Measurements from ENCODE around the gene EXOC2.

- TF ChIP-seq, protein P1, sequence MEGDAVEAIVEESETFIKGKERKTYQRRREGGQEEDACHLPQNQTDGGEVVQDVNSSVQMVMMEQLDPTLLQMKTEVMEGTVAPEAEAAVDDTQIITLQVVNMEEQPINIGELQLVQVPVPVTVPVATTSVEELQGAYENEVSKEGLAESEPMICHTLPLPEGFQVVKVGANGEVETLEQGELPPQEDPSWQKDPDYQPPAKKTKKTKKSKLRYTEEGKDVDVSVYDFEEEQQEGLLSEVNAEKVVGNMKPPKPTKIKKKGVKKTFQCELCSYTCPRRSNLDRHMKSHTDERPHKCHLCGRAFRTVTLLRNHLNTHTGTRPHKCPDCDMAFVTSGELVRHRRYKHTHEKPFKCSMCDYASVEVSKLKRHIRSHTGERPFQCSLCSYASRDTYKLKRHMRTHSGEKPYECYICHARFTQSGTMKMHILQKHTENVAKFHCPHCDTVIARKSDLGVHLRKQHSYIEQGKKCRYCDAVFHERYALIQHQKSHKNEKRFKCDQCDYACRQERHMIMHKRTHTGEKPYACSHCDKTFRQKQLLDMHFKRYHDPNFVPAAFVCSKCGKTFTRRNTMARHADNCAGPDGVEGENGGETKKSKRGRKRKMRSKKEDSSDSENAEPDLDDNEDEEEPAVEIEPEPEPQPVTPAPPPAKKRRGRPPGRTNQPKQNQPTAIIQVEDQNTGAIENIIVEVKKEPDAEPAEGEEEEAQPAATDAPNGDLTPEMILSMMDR (IDR thresholded peaks at IDR 0.05): no peak
- TF ChIP-seq EZH2 (IDR thresholded peaks at IDR 0.05; ENCODE audit: borderline replicate concordance, insufficient read depth, low read depth, low read length, poor library complexity, severe bottlenecking): no peak
Observed at GRCh38 chr6:683742-684440, 9.0 kb downstream of the EXOC2 start.

All from B cell (primary cell).